ENCODE measurements around the gene ADGRB2.

Gene ADGRB2

DNA sequence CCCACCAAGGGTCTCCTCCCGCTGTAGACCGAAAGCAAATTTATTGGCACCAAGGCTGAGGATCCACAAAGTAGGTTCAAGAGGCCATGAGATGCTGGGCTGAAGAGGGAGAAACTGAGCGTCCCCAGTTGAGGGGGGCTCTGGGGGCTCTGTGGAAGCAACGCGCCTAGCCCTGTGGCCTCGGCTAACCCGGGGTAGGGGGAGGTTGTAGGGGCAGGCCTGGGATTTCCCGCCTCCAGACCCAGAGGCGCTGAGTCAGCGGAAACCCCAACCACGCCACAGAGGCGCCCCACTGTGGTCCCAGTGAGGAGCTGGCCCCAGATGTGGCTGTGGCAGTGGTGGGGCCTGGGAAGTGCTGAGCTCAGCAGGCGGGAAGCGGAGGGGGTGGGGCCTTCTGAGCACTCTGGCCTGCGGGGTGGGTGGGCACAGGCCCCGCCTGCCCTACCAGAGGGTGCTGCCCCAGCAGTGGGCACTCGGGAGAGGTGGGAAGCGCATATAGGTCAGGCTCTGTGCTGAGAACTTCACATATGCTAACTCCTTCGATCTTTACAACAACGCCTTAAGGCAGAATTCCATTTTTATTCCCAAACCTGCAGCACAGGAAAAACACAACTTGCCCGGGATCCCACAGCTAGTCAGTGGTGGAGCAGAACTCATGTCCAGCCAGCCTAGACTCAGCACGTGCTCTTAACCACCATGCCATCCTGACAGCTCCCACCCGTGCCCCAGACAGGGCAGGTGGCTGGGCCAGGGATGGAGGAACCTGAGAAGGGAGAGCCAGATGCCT lies 58.9 kb downstream of the ADGRB2 start:
- H3K9me3 ChIP-seq (ENCODE audit: low read length) = no peaks in the 10 kb centered on the region
- no peak overlapping the region for H2AFZ ChIP-seq (ENCODE audit: low read depth, low read length)
- no peaks in the 10 kb centered on the region for H3K36me3 ChIP-seq (ENCODE audit: insufficient read depth, low read length)
- peaks cover 4% of the 10 kb centered on the region for H3K4me1 ChIP-seq (ENCODE audit: insufficient read depth, low read length)
- H3K27me3 ChIP-seq (ENCODE audit: insufficient read depth, low read length) = peaks cover 68% of the 10 kb centered on the region
- H3K4me3 ChIP-seq (ENCODE audit: low read length) = no peak overlapping the region

DNA sequence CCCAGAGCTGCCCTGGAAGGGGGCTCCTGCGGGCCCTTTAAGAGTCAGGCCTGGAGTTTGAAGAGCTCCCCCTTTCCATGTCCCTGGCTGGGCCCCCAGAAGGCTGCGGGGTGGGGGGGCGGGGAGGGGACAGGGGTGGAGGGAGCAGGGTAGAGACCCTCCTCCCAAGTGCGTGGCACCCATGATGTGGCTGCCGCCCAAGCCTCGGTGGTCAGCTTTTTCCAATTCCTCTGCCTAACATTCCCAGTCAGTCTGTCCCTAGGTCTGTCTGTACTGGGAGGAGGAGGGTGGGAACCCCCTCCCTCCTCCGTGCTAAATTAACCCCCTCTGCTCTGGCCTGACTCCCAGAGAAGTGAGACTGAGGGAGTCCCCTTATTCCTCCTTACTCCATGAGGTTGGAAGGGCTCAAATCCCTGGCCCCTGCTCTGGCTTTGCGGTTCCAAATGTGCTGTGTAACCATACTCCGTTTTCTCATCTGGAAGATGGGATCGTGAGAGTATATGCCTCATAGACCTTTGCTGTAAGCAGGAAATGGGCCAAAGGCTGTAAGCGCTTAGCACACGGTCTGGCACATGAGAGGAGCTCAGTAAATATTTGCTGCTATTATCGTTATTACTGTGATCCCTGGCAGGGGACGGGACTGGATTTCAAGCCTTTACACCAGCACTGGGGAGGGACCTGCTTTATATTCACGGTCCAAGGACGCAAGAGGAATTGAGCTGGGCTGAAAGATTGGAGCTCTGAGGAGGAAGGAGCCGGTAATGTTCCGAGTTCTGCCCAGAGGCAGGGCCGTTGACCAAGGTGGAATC lies 59.7 kb downstream of the ADGRB2 start:
- no peaks in the 10 kb centered on the region for H3K9me3 ChIP-seq (ENCODE audit: low read length)
- peaks cover 4% of the 10 kb centered on the region for H3K4me1 ChIP-seq (ENCODE audit: insufficient read depth, low read length)
- H3K36me3 ChIP-seq (ENCODE audit: insufficient read depth, low read length) = no peaks in the 10 kb centered on the region
- H3K4me3 ChIP-seq (ENCODE audit: low read length) = no peak overlapping the region
- H3K27me3 ChIP-seq (ENCODE audit: insufficient read depth, low read length) = peaks cover 69% of the 10 kb centered on the region
- no peak overlapping the region for H2AFZ ChIP-seq (ENCODE audit: low read depth, low read length)

DNA sequence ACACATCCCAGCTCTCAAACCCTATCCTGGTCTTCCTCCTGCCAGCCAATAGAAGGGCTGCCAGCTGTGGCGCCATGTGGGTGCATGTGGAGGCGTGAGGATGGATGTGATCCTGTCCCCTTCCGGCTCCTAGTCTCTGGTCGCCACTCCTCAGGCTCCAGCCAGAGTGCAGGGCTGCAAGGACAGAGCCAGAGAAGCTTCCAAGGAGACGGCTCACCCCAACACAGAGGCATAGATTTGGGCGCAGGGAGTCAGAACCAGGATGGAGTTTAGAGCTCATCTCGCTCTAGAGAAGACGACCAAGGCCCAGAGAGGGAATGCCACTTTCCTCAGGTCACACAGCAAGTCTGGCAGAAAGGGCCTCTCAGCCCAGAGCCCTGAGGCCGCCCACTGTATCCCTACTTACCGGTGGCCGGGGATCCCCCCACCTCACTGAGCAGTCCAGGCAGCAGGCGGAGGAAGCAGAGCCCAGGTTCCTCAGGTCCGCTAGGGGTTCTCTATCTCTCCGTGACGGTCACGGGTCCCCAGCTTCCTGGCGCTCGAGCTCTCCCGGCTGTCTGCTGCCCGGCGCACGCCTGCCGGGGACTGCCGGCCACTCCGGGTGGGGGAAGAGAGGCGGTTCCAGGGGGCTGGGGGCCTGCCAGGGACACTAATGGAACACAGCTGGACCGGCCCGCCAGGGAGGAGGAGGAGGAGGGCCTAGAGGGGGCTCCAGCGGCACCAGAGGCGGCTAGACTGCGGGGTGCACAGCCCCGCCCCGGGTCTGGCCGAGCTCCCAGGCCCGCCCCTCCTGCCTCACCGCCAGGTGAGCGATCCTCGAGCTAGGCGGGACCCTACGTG lies 60.5 kb downstream of the ADGRB2 start, which contains the start of gene COL16A1:
COL16A1 (minus strand) TSS at position 587 of the 840 bp plus-strand sequence. CDS start 1,824 bp downstream, outside the sequence.
- H3K4me3 ChIP-seq (ENCODE audit: low read length) = no peak within 1 kb of the TSS
- no peak within 1 kb of the TSS for H2AFZ ChIP-seq (ENCODE audit: low read depth, low read length)
- no peaks in the 10 kb centered on the region for H3K9me3 ChIP-seq (ENCODE audit: low read length)
- H3K27me3 ChIP-seq (ENCODE audit: insufficient read depth, low read length) = peaks cover 68% of the 10 kb centered on the region
- H3K4me1 ChIP-seq (ENCODE audit: insufficient read depth, low read length) = peaks cover 4% of the 10 kb centered on the region
- no peaks in the 10 kb centered on the region for H3K36me3 ChIP-seq (ENCODE audit: insufficient read depth, low read length)

GRCh38 chr1:31702836-31703404 lies 61.2 kb downstream of the ADGRB2 start:
- no peak overlapping the region for H2AFZ ChIP-seq (ENCODE audit: low read depth, low read length)
- no peaks in the 10 kb centered on the region for H3K9me3 ChIP-seq (ENCODE audit: low read length)
- no peaks in the 10 kb centered on the region for H3K4me1 ChIP-seq (ENCODE audit: insufficient read depth, low read length)
- H3K4me3 ChIP-seq (ENCODE audit: low read length) = no peak overlapping the region
- H3K27me3 ChIP-seq (ENCODE audit: insufficient read depth, low read length) = peaks cover 67% of the 10 kb centered on the region
- H3K36me3 ChIP-seq (ENCODE audit: insufficient read depth, low read length) = no peaks in the 10 kb centered on the region

DNA sequence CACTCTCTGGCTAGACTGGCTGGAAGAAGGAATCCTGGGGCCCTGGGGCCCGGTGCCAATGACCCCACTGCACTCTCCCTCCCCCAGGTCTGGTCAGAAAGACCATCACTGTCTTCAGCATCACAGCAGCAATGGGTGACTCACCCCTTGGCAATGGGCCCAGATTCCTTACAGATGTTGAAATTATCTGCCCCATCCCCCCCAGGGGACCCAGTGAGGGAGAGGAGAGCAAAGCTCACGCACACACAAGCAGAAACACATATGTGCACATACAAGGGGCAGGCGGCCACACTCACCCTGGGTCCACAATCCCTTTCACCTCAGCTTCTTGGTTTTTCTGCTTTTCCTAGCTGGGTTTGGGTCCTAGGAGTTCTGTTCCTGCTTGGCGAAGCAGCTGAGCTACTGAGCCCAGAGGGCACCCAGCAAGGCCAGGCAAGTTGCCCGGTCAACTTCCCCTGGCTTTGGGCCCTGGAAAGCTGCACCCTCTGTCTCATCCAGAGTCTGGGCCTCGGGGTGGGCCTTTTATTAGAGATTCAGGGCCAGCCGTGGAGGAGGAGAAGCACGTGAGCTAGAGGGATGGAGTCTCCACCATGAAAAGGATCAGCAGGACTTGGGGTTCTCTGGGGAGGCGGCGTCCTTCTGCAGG lies 62.9 kb downstream of the ADGRB2 start:
- peaks cover 58% of the 10 kb centered on the region for H3K27me3 ChIP-seq (ENCODE audit: insufficient read depth, low read length)
- no peaks in the 10 kb centered on the region for H3K4me1 ChIP-seq (ENCODE audit: insufficient read depth, low read length)
- H3K4me3 ChIP-seq (ENCODE audit: low read length) = no peak overlapping the region
- H3K9me3 ChIP-seq (ENCODE audit: low read length) = no peaks in the 10 kb centered on the region
- no peak overlapping the region for H2AFZ ChIP-seq (ENCODE audit: low read depth, low read length)
- H3K36me3 ChIP-seq (ENCODE audit: insufficient read depth, low read length) = no peaks in the 10 kb centered on the region

- no peaks in the 10 kb centered on the region for H3K9me3 ChIP-seq (ENCODE audit: low read length)
- no peaks in the 10 kb centered on the region for H3K36me3 ChIP-seq (ENCODE audit: insufficient read depth, low read length)
- H3K4me1 ChIP-seq (ENCODE audit: insufficient read depth, low read length) = no peaks in the 10 kb centered on the region
- H2AFZ ChIP-seq (ENCODE audit: low read depth, low read length) = no peak overlapping the region
- peaks cover 51% of the 10 kb centered on the region for H3K27me3 ChIP-seq (ENCODE audit: insufficient read depth, low read length)
- H3K4me3 ChIP-seq (ENCODE audit: low read length) = no peak overlapping the region
Measured at GRCh38 chr1:31700468-31701090, 63.6 kb downstream of the ADGRB2 start.

DNA sequence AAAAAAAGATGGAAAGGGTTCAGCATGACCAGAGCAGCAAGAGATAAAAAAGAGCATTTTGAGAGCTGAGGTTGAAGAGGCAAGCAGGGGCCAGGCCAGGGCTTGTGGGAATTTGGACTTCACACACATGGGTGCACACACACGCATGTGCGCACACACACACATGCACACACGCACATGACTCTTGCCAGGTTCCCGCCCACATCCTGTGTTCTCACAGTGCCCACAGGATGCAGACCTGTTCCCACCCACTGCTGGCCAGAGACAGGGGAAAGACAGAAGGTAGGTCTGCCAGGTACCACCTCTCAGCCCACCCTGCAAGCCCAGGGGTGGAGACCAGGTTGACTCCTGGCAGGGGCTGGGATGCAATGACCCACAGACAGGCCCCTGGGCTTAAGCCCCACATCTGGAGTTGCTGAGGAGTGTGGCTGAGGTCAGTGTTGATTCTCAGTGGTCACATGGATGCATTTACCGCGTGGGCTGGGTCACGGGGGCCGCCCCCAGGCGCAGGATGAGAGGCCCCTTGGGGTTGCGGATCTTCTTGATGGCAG lies 64.7 kb downstream of the ADGRB2 start:
- no peaks in the 10 kb centered on the region for H3K36me3 ChIP-seq (ENCODE audit: insufficient read depth, low read length)
- no peaks in the 10 kb centered on the region for H3K4me1 ChIP-seq (ENCODE audit: insufficient read depth, low read length)
- H2AFZ ChIP-seq (ENCODE audit: low read depth, low read length) = no peak overlapping the region

DNA sequence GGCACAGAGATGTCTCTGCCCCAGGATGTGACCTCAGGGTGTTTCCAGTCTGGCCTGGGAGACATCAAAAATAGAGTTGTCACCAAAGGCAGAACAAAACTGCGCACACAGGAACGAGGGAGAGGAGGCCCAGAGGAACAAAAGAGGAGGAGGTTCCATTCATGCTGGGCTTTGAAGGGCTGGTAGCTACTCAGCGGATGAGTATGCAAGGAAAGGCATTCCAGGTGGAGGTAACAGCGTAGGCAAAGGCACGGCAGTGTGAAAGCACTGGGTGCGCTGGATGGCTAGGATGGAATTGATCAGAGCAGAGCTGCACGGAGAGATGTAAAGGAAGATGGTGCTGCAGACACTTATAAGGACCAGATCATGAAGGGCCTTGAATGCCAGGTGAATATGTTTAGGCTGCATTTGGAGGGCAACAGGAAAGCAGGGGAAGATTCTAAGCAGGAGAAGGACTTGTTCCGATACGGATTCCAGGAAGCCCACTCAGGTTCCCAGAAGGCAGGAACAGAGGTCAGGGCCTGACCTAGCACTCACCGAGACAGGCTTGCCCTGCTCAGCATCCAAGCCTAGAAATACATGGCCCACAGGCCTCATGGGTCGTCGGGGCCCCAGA lies 66.7 kb downstream of the ADGRB2 start:
- no peaks in the 10 kb centered on the region for H3K4me1 ChIP-seq (ENCODE audit: insufficient read depth, low read length)
- no peaks in the 10 kb centered on the region for H3K9me3 ChIP-seq (ENCODE audit: low read length)
- no peaks in the 10 kb centered on the region for H3K36me3 ChIP-seq (ENCODE audit: insufficient read depth, low read length)
- H2AFZ ChIP-seq (ENCODE audit: low read depth, low read length) = no peak overlapping the region
- H3K4me3 ChIP-seq (ENCODE audit: low read length) = no peak overlapping the region
- H3K27me3 ChIP-seq (ENCODE audit: insufficient read depth, low read length) = peaks cover 28% of the 10 kb centered on the region

More for the DNA sequence above, 64.7 kb downstream of the ADGRB2 start:
- peaks cover 41% of the 10 kb centered on the region for H3K27me3 ChIP-seq (ENCODE audit: insufficient read depth, low read length)
- no peaks in the 10 kb centered on the region for H3K9me3 ChIP-seq (ENCODE audit: low read length)
- no peak overlapping the region for H3K4me3 ChIP-seq (ENCODE audit: low read length)

- H3K4me1 ChIP-seq (ENCODE audit: insufficient read depth, low read length) = no peaks in the 10 kb centered on the region
- H3K36me3 ChIP-seq (ENCODE audit: insufficient read depth, low read length) = no peaks in the 10 kb centered on the region
- H2AFZ ChIP-seq (ENCODE audit: low read depth, low read length) = no peak overlapping the region
- H3K27me3 ChIP-seq (ENCODE audit: insufficient read depth, low read length) = peaks cover 19% of the 10 kb centered on the region
- no peak overlapping the region for H3K4me3 ChIP-seq (ENCODE audit: low read length)
- no peaks in the 10 kb centered on the region for H3K9me3 ChIP-seq (ENCODE audit: low read length)
Measured at GRCh38 chr1:31696242-31696641, 67.9 kb downstream of the ADGRB2 start.

DNA sequence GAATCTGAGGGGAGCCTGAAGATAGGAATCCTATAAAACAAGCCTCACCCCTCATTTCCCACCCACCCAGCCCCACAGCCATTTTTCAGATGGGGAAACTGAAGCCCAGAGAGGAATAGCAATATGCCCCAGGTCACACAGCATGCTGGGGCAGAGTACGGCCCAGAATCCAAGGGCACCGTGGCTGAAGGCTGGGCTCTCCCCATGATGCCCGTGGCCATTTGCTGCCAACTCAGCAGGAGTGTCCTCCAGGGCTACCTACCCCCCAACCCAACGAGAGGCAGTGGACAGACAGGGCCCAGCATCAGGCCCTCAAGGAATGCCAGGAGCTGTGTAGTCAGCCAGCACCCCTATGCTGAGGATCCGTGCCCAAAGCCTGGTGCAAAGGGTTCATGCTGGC lies 68.8 kb downstream of the ADGRB2 start:
- Histone ChIP-seq H3K9me3 (ENCODE audit: low read length) (no peaks in the 10 kb centered on the region), H3K36me3 (ENCODE audit: insufficient read depth, low read length) (no peaks in the 10 kb centered on the region), H2AFZ (ENCODE audit: low read depth, low read length) (no peak overlapping the region), H3K4me1 (ENCODE audit: insufficient read depth, low read length) (no peaks in the 10 kb centered on the region), H3K27me3 (ENCODE audit: insufficient read depth, low read length) (peaks cover 19% of the 10 kb centered on the region), H3K4me3 (ENCODE audit: low read length) (no peak overlapping the region)

- Histone ChIP-seq H2AFZ (ENCODE audit: low read depth, low read length) (no peak overlapping the region), H3K9me3 (ENCODE audit: low read length) (no peaks in the 10 kb centered on the region), H3K36me3 (ENCODE audit: insufficient read depth, low read length) (no peaks in the 10 kb centered on the region), H3K27me3 (ENCODE audit: insufficient read depth, low read length) (peaks cover 20% of the 10 kb centered on the region), H3K4me1 (ENCODE audit: insufficient read depth, low read length) (no peaks in the 10 kb centered on the region), H3K4me3 (ENCODE audit: low read length) (no peak overlapping the region)
Measured at GRCh38 chr1:31694964-31695313, 69.2 kb downstream of the ADGRB2 start.

Measured in neuron (in vitro differentiated cells).